ENCODE measurements around the gene LAG3.

Gene LAG3

GRCh38 chr12:6791931-6792520 is 19.7 kb downstream of the LAG3 start:
- DNase-seq: no peak

- peak; percentile 32 for DNase-seq
Observed at GRCh38 chr12:6792522-6793201, 20.3 kb downstream of the LAG3 start.

GRCh38 chr12:6795088-6795487 is 22.8 kb downstream of the LAG3 start:
- DNase-seq: no peak

GRCh38 chr12:6796576-6796975 is 24.3 kb downstream of the LAG3 start:
- no peak for DNase-seq

- no peak for DNase-seq
Observed at GRCh38 chr12:6799147-6799546, 26.8 kb downstream of the LAG3 start.

- no peak for DNase-seq
Observed at GRCh38 chr12:6807170-6807569, 34.9 kb downstream of the LAG3 start.

- DNase-seq: no peak
Observed at GRCh38 chr12:6809056-6809455, 36.7 kb downstream of the LAG3 start.

- DNase-seq: no peak
Observed at GRCh38 chr12:6810758-6811157, 38.4 kb downstream of the LAG3 start.

GRCh38 chr12:6813363-6813762 is 41.0 kb downstream of the LAG3 start:
- DNase-seq: no peak

GRCh38 chr12:6816598-6816997 is 44.3 kb downstream of the LAG3 start:
- no peak for DNase-seq

- DNase-seq: no peak
Observed at GRCh38 chr12:6817098-6817497, 44.8 kb downstream of the LAG3 start.

GRCh38 chr12:6817662-6818157 is 45.4 kb downstream of the LAG3 start:
- no peak for DNase-seq

GRCh38 chr12:6818222-6818621 is 45.9 kb downstream of the LAG3 start:
- no peak for DNase-seq

GRCh38 chr12:6818645-6819044 is 46.3 kb downstream of the LAG3 start:
- DNase-seq: no peak

GRCh38 chr12:6819106-6820030 is 47.0 kb downstream of the LAG3 start:
- DNase-seq: no peak

- no peak for DNase-seq
Observed at GRCh38 chr12:6820166-6820565, 47.8 kb downstream of the LAG3 start.

GRCh38 chr12:6821591-6822425 is 49.5 kb downstream of the LAG3 start, which contains the start of gene GPR162:
Gene GPR162, plus strand, starts transcription at chr12:6821821. Its CDS starts 2,078 bp downstream, at chr12:6823899.
- no peak for DNase-seq

GRCh38 chr12:6822426-6823135 is 50.3 kb downstream of the LAG3 start:
- DNase-seq: no peak

- no peak for DNase-seq
Observed at GRCh38 chr12:6823182-6824084, 51.1 kb downstream of the LAG3 start.

- no peak for DNase-seq
Observed at GRCh38 chr12:6824085-6824775, 51.9 kb downstream of the LAG3 start.

Data from activated gamma-delta T cell treated with Interleukin-2 at 50 U/mL for 16 hours (primary cell).